Erythroblast (primary cell): ENCODE data around the gene ATP6V0A4.

Experiments
- GATA1 ChIP-seq: IDR thresholded peaks from 2 replicates; pipeline ENCODE4 v1.6.1; 2011; ENCODE audit warnings: low read depth, mild to moderate bottlenecking, control low read depth, low read length, moderate library complexity
- POLR2A ChIP-seq: IDR thresholded peaks from 2 replicates; pipeline ENCODE4 v1.6.1; 2011; ENCODE audit warnings: mild to moderate bottlenecking, low read length

DNA sequence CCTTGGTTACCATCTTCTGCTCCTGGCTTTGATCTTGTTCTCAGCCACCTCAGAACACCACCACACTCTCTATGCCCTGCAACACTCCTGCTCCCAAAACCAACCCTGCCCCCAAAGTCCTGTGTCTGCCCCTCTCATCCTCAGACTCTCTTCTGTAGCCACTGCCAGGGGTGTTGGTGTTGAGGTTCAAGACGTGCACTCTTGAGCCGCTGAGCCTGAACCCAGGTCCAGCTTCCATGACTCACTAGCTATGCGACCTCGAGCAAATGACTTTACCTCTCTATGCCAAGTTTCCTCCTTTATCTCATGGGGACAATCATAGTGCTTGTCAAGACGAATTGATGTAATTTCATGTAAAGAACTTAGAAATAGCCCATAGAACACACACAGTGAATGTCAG lies 840 bp upstream of the ATP6V0A4 start:
- no peak for TF ChIP-seq POLR2A
- TF ChIP-seq GATA1 = no peak
